IPS-18c (cell line): Measurements from ENCODE around the gene HMGN4.
"Not testable (repeated sequence)": the region's sequence is repeated elsewhere in the genome, so short reads cannot be mapped to it uniquely, and the experiment has no call there.

Experiments
- H3K4me3 ChIP-seq: 2 replicates; pipeline ENCODE4 v1.7.0; 2013; ENCODE audit warnings: low read depth, mild to moderate bottlenecking, low read length, moderate library complexity; ENCODE audit not compliant: insufficient read depth
- H3K9me3 ChIP-seq: one replicate; pipeline ENCODE4 v1.6.1; 2013; ENCODE audit warnings: mild to moderate bottlenecking, low read length, moderate library complexity; ENCODE audit not compliant: control insufficient read depth, insufficient read depth

Gene HMGN4

DNA sequence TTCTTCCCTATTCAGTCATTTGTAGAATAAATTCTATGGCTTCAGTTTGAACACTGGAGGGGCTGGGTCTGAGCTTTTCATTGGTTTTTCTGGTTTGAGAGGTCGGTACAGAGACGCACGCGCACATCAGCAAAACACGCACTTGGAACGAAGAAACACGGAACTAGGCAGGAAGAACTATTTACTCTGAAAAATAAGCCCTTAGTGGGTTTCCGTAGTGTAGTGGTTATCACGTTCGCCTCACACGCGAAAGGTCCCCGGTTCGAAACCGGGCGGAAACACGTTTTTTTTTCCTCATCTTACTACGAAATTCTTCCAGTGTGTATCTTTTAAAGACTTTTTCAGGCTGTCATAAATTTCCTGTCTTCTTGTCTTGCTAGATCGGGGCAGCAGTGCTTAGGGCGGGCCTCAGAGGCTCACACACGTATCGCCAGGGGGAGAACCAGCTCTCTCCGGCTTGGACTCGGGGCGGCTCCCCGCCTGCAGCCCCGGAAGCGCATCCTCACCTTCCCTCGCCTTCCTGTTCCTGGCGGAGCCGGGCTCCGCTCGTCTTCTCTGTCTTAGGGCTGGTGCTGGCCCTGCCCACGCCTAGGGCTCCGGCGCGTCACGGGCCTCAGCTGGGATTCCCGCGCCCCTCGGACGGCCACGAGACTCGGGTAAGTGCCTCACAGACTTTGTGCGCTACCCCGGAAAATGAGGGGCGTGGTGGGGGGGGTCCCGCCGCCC is at the start of gene HMGN4:
HMGN4 (plus strand) TSS at position 521 of the 726 bp plus-strand sequence. CDS start 6,841 bp downstream, outside the sequence.
- H3K9me3 ChIP-seq: no peaks in the 10 kb centered on the region
- peak within 1 kb of the TSS; percentile 98 for H3K4me3 ChIP-seq

DNA sequence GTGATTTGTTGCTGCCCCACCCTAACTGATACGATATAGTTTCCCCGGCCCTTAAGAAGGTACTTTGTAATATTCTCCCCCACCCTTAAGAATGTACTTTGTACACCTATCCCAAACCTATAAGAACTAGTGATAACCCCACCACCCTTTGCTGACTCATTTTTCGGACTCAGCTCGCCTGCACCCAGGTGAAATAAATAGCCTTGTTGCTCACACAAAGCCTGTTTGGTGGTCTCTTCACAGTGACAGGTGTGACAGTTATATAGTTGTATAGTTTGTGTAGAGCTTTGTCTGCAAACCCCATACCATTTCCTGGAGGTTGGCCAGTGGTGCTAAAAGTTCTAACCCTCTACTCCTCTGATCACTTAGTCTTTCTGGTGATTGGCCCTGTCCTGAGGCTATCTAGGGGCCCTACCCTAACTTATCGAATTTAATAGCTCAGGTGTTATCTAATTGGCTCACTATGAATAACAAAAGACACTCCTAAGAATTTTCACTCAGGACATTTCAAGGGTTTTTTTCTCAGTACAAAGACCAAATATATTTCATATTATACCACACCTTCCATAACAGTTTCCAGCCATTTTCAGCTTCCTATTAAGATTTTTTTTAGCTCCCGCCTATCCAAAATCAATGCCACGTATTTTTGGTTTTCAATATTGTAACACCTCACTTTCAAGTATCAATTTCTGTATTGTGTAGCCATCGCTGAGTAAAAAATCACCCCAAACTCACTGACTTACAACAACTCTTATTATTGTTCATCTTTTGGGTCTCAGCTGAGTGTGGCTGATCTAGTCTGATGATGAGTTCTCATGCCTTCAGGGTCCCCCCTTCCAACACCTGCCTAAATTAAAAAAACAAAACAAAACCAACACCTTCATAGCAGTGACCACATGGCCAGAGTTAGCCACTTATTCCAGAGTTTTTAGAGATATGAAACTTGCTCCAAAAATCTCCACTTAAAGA is 47.9 kb upstream of the HMGN4 start:
- no peaks in the 10 kb centered on the region for H3K9me3 ChIP-seq
- H3K4me3 ChIP-seq: no peak overlapping the region

DNA sequence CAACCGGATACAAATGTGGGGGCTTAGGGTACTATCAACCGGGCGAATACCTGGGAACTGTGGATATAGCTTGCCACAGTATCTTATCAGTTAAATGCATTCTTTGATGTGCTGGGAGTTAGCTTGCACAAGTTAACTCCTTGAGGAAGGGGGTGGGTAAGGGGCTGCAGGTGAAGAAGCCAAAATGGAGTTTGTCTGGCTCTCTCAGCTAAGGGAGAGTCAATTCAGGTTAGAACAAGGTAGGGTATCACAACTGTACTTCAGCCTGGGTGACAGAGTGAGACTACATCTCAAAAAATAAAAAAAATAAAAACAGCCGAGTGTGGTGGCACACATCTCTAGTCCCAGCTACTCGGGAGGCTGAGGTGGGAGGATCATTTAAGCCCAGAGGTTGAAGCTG is 46.6 kb upstream of the HMGN4 start:
- H3K9me3 ChIP-seq: no peaks in the 10 kb centered on the region
- no peak overlapping the region for H3K4me3 ChIP-seq

DNA sequence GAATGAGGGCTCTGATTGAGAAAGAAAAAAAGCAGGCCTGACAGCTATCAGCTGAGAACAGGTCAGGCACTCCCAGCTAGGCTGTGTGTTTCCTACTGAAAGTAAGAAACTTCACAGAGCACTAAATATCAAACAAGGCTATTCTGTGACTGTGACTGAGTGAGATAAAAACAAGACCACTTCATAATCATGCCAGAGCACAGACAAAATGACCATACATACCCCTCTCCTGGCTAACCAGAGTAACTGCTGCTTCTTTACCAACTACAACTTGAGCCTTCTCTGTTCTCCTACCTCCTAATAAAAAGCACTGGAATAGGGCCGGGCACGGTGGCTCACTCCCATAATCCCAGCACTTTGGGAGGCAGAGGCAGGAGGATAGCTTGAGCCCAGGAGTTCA is 44.9 kb upstream of the HMGN4 start:
- no peak overlapping the region for H3K4me3 ChIP-seq
- H3K9me3 ChIP-seq: no peaks in the 10 kb centered on the region

DNA sequence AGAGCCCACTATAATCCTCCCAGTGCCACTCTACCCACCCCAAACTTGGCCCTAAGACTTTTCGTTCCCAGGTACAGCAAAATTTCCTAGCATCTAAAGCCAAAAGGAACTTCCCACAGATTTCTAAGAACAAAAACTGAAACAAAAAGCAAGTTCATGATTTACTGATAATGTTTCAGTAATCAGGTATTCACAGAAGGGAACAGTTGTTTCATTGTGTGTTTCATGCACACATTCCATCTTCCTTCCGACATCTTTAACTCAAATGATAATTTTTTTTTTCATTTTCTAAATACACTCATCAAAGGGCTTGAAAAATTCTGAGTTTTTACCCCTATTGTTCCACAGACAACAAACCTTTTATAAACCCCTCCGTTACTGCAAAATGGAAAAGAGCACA is 44.0 kb upstream of the HMGN4 start:
- H3K9me3 ChIP-seq: no peaks in the 10 kb centered on the region
- no peak overlapping the region for H3K4me3 ChIP-seq

DNA sequence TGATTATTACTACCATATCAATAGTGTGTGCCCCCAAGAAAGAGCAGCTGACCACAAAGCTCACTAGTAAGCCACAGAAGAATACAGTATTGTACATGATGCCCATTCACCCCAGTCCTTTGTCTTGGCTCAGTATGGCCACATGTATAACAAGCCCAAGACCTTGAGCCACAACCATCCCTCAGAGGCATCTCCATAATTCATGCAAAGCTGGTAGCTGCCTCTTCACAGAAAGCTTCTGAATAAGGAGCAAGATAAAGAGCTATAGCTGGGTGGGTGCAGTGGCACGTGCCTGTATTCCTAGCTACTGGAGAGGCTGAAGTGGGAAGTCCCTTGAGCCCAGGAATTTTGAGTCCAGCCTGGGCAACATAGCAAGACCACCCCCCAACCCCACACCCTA is 42.9 kb upstream of the HMGN4 start:
- Histone ChIP-seq H3K4me3 (no peak overlapping the region), H3K9me3 (no peaks in the 10 kb centered on the region)

DNA sequence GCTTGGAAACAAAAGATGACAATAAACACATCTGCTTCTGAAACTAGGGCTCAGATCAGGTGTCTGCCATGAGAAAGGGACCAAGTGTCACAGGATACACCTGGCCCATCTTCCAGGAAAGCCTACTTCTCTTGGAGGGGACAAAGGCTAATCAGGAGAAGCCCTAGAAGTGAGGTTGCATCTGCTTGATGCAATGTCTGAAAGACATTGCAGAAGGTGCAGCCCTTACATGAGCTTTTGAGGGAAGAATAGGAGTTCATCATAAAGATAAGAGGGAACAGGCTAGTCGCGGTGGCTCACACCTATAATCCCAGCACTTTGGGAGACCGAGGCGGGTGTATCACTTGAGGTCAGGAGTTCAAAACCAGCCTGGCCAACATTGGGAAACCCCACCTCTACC is 40.6 kb upstream of the HMGN4 start:
- Histone ChIP-seq H3K9me3 (peaks cover 5% of the 10 kb centered on the region), H3K4me3 (no peak overlapping the region)

DNA sequence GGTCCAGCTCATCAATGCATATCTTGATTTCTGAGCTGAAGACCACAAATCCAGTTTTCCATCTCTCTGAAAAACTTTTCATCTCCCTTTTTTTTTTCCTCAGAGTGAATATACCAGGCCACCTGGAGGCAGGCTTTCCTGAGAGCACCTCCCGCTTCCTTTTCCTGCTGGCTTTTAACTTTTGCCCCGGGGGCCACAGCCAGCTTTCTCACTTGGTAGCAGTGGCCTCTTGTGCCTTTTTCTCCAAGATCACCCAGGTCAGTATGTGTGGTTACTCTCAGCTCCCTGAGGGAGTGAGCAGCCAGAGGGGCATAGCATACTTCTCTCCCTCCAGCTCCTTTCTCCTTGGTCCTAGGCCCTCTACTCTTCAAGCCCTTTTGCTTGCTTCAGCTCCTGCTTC is 38.1 kb upstream of the HMGN4 start, which contains the start of gene BTN1A1:
BTN1A1 (plus strand) TSS at position 202 of the 400 bp plus-strand sequence. CDS start 984 bp downstream, outside the sequence.
- Histone ChIP-seq H3K4me3 (peak within 1 kb of the TSS; percentile 60; the same call in 1 of the 2 replicates), H3K9me3 (peaks cover 5% of the 10 kb centered on the region)

DNA sequence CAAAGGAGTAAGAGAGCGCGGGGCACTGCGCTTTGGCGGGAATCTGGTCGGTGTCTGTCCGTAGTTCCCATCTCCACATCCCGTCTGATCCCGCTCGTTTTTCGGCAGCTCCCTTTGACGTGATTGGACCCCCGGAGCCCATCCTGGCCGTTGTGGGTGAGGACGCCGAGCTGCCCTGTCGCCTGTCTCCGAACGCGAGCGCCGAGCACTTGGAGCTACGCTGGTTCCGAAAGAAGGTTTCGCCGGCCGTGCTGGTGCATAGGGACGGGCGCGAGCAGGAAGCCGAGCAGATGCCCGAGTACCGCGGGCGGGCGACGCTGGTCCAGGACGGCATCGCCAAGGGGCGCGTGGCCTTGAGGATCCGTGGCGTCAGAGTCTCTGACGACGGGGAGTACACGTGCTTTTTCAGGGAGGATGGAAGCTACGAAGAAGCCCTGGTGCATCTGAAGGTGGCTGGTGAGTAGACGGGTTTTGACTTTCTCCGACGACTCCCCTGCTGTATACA is 36.6 kb upstream of the HMGN4 start:
- peaks cover 5% of the 10 kb centered on the region for H3K9me3 ChIP-seq
- peak overlapping the region; percentile 60 for H3K4me3 ChIP-seq

DNA sequence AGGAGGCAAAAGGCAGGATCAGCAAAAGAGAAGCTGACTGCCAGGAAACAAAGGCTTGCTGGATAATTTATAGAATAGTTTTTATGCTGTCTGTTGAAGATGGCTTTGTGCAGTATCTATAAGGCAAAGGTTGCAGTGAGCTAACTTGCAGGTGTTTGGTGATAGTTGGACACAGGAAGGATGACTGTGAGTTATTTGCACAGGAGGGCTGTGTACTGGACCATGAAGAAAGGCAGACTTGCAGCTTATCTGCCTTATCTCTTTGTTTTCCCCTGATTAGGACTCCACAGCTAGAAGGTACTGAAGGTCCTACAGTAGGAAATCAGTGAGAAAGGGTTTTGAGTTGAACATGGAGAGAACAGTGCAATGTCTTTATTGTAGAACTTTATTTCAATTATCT is 36.0 kb upstream of the HMGN4 start:
- peaks cover 5% of the 10 kb centered on the region for H3K9me3 ChIP-seq

DNA sequence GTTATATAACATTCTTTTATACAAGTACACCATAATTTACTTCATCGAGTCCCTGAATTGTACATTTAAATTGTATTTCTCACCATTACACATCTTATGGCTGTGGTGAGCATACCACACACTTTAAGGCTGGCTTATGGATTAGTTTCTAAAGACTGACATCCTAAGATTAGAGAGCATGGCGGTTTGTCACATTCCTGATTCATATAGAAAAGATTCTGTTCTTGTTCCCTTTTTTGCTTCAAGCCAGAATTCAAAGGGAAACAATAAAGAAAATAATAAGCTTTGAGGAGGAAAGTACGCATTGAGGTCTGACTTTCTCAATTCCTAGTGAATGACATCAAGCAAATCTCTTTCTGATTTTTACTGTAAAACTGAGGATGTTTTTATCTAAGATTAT is 35.5 kb upstream of the HMGN4 start:
- Histone ChIP-seq H3K9me3 (peaks cover 5% of the 10 kb centered on the region), H3K4me3 (no peak overlapping the region)

More for the DNA sequence above, 36.0 kb upstream of the HMGN4 start:
- H3K4me3 ChIP-seq: peak overlapping the region; percentile 60

DNA sequence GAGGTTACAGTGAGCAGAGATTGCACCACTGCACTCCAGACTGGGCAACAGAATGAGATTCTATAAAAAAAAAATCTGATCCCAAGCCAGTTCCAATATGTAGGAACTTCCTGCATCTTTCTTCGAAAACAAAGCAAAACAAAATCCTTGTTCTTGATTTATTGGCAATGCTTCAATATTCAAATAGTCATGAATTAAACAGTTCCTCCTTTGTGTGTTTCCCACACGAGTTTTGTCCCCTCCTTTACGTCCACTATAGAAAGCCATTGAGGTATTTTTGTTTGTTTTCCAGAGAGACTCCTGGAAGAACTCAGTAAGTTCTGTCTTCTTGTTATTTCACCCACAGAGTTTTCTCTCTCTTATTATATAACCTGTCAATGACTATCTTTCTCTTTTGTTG is 30.5 kb upstream of the HMGN4 start:
- Histone ChIP-seq H3K4me3 (no peak overlapping the region), H3K9me3 (no peaks in the 10 kb centered on the region)

DNA sequence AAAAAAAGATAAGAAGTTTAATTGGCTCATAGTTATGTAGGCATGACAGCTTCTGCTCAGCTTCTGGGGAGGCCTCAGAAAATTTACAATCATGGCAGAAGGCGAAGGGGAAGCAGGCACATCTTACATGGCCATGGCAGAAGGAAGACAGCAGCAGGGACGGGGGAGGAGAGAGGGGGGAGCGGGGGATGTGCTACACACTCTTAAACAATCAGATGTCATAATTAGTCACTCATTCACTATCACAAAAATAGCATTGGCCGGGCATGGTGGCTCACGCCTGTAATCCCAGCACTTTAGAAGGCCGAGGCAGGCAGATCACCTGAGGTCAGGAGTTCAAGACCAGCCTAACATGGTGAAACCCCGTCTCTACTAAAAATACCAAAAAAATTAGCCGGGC is 27.1 kb upstream of the HMGN4 start:
- not testable (repeated sequence) for H3K4me3 ChIP-seq, H3K9me3 ChIP-seq

DNA sequence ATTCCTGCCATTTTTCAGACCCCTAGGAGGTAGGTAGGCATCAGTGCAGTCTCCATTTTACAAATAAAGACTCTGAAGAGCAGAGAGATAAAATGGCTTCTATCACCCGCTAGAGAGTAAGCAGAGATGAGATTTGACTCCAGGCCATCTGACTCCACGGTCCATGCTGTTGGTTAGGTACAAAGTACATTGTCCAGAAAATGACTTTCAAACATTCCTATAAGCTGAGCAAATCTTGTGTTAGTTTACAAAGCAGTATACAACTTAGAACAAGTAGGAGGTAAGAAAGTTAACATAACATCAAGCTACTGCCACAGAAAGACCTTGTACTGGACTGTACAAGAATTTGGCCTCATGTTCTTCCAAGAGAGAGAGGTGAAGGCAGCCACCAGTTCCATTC is 23.2 kb upstream of the HMGN4 start:
- H3K9me3 ChIP-seq: no peaks in the 10 kb centered on the region
- no peak overlapping the region for H3K4me3 ChIP-seq

DNA sequence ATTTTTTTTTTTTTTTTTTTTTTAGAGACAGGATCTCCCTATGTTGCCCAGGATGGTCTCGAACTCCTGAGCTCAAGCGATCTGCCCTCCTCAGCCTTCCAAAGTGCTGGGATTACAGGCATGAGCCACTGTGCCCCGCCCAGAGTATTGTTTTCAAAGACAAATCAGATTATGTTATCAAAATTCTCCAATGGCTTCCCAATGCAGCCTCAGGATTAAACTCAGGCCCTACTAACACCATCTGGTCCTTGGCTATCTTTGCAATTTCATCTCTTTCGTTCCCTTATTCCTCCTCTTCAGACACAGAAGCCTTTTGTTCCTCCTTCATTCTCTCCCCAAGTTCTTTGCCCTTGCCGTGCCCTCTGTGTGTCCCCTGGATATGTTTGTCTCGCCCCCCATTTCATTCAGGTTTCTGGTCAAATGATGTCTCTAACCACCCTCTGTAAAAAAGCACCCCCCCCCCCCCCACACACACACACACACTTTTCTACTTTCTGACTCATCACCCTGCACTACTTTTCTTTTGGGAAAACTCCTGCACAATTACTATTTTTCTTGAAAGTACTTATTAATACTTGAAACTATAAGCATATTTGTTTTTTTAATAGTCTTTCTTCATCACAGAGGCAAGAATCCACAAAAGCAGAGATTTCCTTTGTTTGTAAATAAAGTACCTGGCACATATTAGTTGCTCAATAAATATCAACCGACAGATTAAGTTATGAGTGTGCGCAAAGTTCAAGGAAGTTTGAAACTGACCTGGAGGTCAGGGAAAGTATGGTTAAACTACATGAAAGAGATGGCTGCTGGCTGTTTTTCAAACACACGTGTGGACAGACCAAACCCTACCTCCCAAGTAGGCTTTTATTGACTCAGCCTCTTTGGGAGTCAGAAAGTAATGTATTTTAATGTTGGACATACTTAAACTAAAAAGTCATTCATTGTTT is 21.4 kb upstream of the HMGN4 start:
- Histone ChIP-seq H3K4me3 (no peak overlapping the region), H3K9me3 (no peaks in the 10 kb centered on the region)

DNA sequence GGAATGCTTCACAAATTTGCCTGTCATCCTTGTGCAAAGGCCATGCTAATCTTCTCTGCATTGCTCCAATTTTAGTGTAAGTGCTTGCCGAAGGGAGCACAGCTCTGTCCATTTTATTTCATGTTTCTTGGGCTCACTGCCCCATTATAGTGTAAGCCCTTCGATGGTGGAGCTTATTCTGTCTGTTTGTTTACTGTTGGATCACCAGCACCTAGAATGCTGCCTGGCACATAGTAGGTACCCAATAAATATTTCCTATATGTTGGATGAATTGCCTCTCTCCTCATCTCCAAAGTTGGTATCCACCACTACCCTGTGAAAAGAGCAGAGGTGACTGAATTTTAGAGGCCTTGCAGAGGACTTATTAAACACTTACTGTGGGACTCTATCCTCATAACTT is 18.8 kb upstream of the HMGN4 start:
- Histone ChIP-seq H3K4me3 (no peak overlapping the region), H3K9me3 (no peaks in the 10 kb centered on the region)
